Measurements from ENCODE around the gene PRDM16. TPM values are rescaled to one million over a fixed set of nuclear protein-coding genes. Genes with fewer than 3 reads are reported as not detected.
A peak's percentile ranks its signal among the peaks of the same experiment; 100 is the strongest.

The PRDM16 gene
- total RNA-seq, 4 donors from 2014 or later, result 0.08 to 0.19 (median 0.12) TPM

DNA sequence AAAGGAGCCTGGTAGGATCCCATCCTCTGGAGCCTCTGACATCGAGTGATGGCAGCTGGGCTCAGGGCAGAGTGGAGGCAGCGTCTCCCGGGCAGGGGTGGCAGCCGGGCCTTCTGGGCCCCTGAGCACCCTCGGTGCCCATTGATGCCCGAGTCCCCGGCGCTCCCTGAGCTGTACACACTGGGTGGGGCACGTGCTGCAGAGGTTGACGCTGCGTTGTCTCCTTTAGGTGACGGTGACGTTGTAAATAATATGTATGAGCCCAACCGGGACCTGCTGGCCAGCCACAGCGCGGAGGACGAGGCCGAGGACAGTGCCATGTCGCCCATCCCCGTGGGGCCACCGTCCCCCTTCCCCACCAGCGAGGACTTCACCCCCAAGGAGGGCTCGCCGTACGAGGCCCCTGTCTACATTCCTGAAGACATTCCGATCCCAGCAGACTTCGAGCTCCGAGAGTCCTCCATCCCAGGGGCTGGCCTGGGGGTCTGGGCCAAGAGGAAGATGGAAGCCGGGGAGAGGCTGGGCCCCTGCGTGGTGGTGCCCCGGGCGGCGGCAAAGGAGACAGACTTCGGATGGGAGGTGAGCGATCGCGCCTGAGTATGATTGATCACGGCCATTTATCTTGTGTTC, 117.0 kb downstream of the PRDM16 start:
- H3K27ac ChIP-seq, result peak overlapping the region in 2 of 4 donors; percentile 48 to 79
- H3K36me3 ChIP-seq, result no peaks in the 10 kb centered on the region
- no peak for DNase-seq
- TF ChIP-seq POLR2A (IDR thresholded peaks at IDR 0.05), result no peak
- TF ChIP-seq, protein P1, sequence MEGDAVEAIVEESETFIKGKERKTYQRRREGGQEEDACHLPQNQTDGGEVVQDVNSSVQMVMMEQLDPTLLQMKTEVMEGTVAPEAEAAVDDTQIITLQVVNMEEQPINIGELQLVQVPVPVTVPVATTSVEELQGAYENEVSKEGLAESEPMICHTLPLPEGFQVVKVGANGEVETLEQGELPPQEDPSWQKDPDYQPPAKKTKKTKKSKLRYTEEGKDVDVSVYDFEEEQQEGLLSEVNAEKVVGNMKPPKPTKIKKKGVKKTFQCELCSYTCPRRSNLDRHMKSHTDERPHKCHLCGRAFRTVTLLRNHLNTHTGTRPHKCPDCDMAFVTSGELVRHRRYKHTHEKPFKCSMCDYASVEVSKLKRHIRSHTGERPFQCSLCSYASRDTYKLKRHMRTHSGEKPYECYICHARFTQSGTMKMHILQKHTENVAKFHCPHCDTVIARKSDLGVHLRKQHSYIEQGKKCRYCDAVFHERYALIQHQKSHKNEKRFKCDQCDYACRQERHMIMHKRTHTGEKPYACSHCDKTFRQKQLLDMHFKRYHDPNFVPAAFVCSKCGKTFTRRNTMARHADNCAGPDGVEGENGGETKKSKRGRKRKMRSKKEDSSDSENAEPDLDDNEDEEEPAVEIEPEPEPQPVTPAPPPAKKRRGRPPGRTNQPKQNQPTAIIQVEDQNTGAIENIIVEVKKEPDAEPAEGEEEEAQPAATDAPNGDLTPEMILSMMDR (IDR thresholded peaks at IDR 0.05), result no peak
- H3K4me3 ChIP-seq, result peak overlapping the region in 3 of 4 donors; percentile 3 to 20 (median 5)
- H3K9me3 ChIP-seq, result no peaks in the 10 kb centered on the region
- H3K4me1 ChIP-seq, result peaks cover 0 to 14% (median 11%) of the 10 kb centered on the region in 3 donors
- WGBS, 2 donors, result 29 to 30% methylated on average over 6 of the region's 38 CpGs
- intact Hi-C loops (cut with DNase I), result no loop called here
- peaks cover 0 to 61% (median 0%) of the 10 kb centered on the region in 4 donors for H3K27me3 ChIP-seq

DNA sequence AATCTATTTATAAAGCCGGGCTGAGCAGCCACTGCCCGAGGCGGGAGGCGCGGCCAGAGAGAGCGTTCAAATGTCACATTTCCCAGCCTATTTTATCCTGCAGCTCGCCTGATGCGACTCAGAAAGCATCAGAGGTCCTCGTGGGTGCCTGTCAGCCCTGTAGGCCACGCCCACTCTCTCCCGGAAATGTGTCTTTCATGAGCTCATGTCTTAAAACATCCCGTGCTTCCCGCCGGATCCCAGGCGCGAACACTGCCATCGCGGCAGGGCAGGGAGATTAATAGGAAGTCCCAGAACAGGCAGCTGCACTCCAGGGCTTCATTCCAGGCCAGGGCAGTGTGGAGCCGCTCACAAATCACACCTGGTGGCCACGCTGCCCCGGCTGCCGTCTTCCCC, 117.5 kb downstream of the PRDM16 start:
- H3K4me1 ChIP-seq, result peaks cover 0 to 14% (median 11%) of the 10 kb centered on the region in 3 donors
- 11 to 24% methylated on average over 7 to 9 of the region's 22 CpGs for WGBS, 2 donors

DNA sequence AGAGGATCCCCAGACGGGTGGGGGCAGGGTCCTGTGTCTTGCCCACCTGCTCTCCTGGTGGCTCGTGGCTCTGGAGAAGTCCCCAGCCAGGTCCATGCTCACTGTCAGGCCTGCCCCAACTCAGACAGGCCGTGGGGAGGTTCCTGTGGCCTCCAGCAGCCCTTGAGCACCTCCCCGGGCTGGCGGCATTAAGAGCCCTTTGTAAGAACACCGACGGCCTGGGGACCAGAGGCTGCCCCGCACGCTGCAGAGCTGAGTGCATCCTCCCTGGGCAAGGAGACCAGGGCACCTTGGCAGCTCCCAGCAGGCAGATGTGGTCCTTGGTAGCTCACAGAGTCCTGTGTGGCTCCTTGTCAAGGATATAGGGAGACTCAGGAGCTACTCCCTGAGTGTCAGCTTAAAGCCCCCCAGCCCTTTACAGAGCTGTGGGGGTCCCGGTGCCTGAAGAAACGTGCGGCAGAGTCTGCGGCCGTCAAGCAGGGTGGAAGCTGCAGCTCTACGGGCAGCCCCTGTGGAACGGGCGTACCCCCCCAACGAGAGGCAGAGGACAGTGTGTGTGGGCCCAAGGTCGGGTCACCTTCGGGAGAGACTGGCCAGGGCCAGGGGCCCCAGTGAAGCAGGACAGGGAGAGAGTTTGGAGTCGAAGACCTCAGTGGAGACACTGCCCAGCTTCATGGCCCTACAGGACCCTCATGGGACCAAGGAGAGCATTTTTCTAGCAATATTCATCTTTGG, 118.6 kb downstream of the PRDM16 start:
- H3K27me3 ChIP-seq, result peaks cover 0 to 61% (median 0%) of the 10 kb centered on the region in 4 donors
- no peaks in the 10 kb centered on the region for H3K36me3 ChIP-seq
- H3K4me1 ChIP-seq, result peaks cover 0 to 14% (median 11%) of the 10 kb centered on the region in 3 donors
- H3K4me3 ChIP-seq, result no peak overlapping the region
- peak overlapping the region in 2 of 4 donors; percentile 51 to 79 for H3K27ac ChIP-seq
- no peaks in the 10 kb centered on the region for H3K9me3 ChIP-seq
- intact Hi-C loops (cut with DNase I), result no loop called here
- no peak for TF ChIP-seq POLR2A (IDR thresholded peaks at IDR 0.05)
- TF ChIP-seq, protein P1 (IDR thresholded peaks at IDR 0.05), result no peak
- DNase-seq, result no peak
- WGBS, 2 donors, result 67% methylated on average over 1 of the region's 21 CpGs; no CpG with 5 or more reads in 1 of the 2 donors

More for the DNA sequence above, 117.5 kb downstream of the PRDM16 start:
- Histone ChIP-seq H3K27me3 (peaks cover 0 to 61% (median 0%) of the 10 kb centered on the region in 4 donors), H3K36me3 (no peaks in the 10 kb centered on the region), H3K4me3 (peak overlapping the region in 3 of 4 donors; percentile 3 to 20 (median 5)), H3K27ac (peak overlapping the region in 3 of 4 donors; percentile 24 to 79 (median 51)), H3K9me3 (no peaks in the 10 kb centered on the region)
- DNase-seq, result no peak
- TF ChIP-seq, protein P1 (IDR thresholded peaks at IDR 0.05), result no peak
- TF ChIP-seq POLR2A (IDR thresholded peaks at IDR 0.05), result no peak
- intact Hi-C loops (cut with DNase I), result no loop called here

DNA sequence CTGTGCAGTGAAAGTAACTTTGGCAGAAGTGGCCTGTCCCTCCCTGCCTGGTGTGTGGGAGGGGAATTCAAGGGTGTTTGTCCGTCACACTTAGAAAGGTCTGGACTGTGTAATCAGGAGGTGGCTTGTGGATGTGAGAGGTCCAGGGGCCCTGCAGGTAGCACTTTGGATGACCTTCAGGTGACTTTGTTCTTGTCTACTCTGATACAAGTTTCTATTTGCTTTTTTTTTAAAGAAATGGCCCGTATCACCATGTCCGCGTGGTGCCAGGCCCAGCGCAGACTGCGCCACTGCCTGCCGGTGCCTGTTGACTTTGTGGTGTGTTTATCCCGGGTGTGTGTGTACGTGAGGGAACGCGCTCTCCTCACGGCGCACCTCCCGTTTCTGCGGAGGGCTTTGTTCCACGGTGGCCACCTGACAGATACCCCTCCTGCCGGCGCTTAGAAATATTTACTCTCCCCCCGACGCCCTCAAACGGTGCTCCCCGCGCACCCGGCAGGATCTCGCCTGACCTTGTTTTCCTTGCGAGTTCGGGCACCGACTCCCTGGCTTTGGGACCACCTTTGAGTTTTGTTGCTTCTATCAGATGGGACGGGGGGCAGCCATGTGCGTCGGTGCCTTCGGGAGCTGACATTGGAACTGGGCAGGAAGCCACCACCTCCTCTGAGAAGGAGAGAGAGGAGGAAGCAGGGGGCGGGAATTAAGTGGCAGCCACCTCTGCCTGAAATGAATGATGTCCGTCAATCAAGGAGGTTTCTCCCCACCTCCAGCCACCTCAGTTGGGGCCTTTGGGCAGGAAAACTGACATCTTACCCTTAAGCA, 119.4 kb downstream of the PRDM16 start:
- H3K27ac ChIP-seq, result no peak overlapping the region
- DNase-seq, result no peak
- TF ChIP-seq POLR2A (IDR thresholded peaks at IDR 0.05), result no peak
- TF ChIP-seq, protein P1 (IDR thresholded peaks at IDR 0.05), result no peak
- H3K27me3 ChIP-seq, result peaks cover 0 to 59% (median 0%) of the 10 kb centered on the region in 4 donors
- 35 to 57% methylated on average over 11 to 15 of the region's 34 CpGs for WGBS, 2 donors
- intact Hi-C loops (cut with DNase I), result no loop called here
- H3K9me3 ChIP-seq, result no peaks in the 10 kb centered on the region
- peaks cover 0 to 14% (median 11%) of the 10 kb centered on the region in 3 donors for H3K4me1 ChIP-seq
- H3K4me3 ChIP-seq, result no peak overlapping the region
- H3K36me3 ChIP-seq, result no peaks in the 10 kb centered on the region
